Measurements from ENCODE around the gene RNF44.

DNA sequence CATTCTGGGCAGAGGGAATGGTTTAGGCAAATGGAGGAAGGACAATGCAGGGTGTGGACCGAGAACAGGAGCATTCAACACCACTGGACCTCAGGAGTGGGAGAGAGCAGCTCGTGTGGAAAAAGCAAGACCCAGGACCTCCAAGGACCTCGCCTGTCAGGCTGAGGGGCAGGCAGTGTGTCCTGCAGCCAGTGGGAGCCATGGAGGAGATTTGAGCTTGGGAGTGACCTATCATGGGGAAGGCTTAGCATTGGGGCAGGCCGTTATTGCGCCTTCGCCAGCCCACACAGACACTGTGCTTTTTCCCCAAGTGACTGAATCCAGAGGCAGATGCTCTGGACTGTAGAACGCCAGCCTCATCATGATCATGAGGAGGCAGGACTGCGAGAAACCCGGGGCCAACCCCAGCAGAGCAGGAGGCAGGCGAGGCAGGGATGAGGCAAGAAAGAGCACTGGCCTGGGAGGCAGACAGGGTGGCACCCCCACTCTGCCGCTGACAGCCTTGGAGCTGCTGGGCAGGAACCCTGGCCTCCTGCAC, 15.2 kb upstream of the RNF44 start:
- TF ChIP-seq, protein P1, sequence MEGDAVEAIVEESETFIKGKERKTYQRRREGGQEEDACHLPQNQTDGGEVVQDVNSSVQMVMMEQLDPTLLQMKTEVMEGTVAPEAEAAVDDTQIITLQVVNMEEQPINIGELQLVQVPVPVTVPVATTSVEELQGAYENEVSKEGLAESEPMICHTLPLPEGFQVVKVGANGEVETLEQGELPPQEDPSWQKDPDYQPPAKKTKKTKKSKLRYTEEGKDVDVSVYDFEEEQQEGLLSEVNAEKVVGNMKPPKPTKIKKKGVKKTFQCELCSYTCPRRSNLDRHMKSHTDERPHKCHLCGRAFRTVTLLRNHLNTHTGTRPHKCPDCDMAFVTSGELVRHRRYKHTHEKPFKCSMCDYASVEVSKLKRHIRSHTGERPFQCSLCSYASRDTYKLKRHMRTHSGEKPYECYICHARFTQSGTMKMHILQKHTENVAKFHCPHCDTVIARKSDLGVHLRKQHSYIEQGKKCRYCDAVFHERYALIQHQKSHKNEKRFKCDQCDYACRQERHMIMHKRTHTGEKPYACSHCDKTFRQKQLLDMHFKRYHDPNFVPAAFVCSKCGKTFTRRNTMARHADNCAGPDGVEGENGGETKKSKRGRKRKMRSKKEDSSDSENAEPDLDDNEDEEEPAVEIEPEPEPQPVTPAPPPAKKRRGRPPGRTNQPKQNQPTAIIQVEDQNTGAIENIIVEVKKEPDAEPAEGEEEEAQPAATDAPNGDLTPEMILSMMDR (IDR thresholded peaks at IDR 0.05; ENCODE audit: poor library complexity) = no peak
- TF ChIP-seq EZH2 (IDR thresholded peaks at IDR 0.05; ENCODE audit: borderline replicate concordance) (no peak), EZH2phosphoT487 (IDR thresholded peaks at IDR 0.05; ENCODE audit: low read depth, severe bottlenecking, unreplicated experiment) (no peak)

All from hepatocyte (in vitro differentiated cells).